Measurements from ENCODE around the gene KCNIP3. TPM values are rescaled to one million over a fixed set of nuclear protein-coding genes. Genes with fewer than 3 reads are reported as not detected.

Gene KCNIP3
- total and polyA plus RNA-seq, 4 donors: 0.26 to 1.1 (median 0.62) TPM

DNA sequence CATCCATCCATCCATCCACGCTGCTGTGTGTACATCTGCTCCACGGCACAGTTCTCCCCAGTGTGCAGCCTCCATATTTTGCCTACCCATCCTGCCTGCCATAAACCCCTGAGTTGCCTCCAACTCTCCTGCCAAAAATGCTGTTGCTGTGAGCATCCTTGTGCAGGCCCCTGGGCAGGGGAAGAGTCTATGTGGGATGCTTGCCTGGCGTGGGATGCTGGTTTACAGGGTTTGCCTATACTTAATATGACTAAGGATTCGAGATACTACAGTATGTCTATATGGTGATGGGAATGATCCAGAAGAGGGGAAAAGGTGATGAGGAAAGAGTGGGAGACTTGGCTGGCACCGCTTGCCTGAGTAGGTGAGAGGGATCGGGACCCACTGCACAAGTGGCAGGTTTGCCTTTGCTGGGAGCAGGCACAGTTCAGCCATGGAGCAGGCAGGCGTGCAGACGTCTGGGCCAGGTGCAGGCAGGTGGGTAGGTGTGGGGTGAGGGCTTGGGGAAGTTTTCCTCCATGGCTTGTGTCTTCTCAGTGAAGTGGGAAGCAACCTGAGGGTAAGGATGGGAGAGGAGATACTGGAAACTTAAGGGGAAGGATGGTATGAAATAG is 75.2 kb downstream of the KCNIP3 start:
- H3K9me3 ChIP-seq (ENCODE audit: control insufficient read depth in 4 of 4, low read length in 3 of 4): no peaks in the 10 kb centered on the region
- H3K36me3 ChIP-seq (ENCODE audit: control insufficient read depth in 4 of 4, insufficient read depth in 3 of 4, low read depth in 1 of 4, low read length in 3 of 4): no peaks in the 10 kb centered on the region
- DNase-seq (ENCODE audit: low spot score): no peak
- H3K27ac ChIP-seq (ENCODE audit: low read depth in 1 of 2, low read length in 2 of 2): no peak overlapping the region
- H3K27me3 ChIP-seq (ENCODE audit: control insufficient read depth in 4 of 4, insufficient read depth in 4 of 4, low read length in 3 of 4): no peaks in the 10 kb centered on the region
- no peak overlapping the region for H3K4me3 ChIP-seq (ENCODE audit: low read depth in 1 of 3, low read length in 3 of 3)
- H3K4me1 ChIP-seq (ENCODE audit: control insufficient read depth in 4 of 4, insufficient read depth in 4 of 4, low read length in 3 of 4): no peaks in the 10 kb centered on the region
- no peak overlapping the region for H3K9ac ChIP-seq (ENCODE audit: low read depth in 1 of 2, low read length in 2 of 2)
- TF ChIP-seq FOXA1 (IDR thresholded peaks at IDR 0.05) (no peak), HNF4A (conservative IDR thresholded peaks at IDR 0.05) (no peak), RXRA (IDR thresholded peaks at IDR 0.05) (no peak), GABPA (IDR thresholded peaks at IDR 0.05 in 1 of 2, conservative IDR thresholded peaks at IDR 0.05 in 1 of 2) (no peak), YY1 (IDR thresholded peaks at IDR 0.05) (no peak), FOXA2 (IDR thresholded peaks at IDR 0.05) (no peak), JUND (IDR thresholded peaks at IDR 0.05) (no peak), NR2F2 (IDR thresholded peaks at IDR 0.05) (no peak)
- TF ChIP-seq, protein P1, sequence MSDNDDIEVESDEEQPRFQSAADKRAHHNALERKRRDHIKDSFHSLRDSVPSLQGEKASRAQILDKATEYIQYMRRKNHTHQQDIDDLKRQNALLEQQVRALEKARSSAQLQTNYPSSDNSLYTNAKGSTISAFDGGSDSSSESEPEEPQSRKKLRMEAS (IDR thresholded peaks at IDR 0.05): no peak
- TF ChIP-seq, protein P2, sequence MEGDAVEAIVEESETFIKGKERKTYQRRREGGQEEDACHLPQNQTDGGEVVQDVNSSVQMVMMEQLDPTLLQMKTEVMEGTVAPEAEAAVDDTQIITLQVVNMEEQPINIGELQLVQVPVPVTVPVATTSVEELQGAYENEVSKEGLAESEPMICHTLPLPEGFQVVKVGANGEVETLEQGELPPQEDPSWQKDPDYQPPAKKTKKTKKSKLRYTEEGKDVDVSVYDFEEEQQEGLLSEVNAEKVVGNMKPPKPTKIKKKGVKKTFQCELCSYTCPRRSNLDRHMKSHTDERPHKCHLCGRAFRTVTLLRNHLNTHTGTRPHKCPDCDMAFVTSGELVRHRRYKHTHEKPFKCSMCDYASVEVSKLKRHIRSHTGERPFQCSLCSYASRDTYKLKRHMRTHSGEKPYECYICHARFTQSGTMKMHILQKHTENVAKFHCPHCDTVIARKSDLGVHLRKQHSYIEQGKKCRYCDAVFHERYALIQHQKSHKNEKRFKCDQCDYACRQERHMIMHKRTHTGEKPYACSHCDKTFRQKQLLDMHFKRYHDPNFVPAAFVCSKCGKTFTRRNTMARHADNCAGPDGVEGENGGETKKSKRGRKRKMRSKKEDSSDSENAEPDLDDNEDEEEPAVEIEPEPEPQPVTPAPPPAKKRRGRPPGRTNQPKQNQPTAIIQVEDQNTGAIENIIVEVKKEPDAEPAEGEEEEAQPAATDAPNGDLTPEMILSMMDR (IDR thresholded peaks at IDR 0.05; ENCODE audit: low read depth, low read length, missing input control): no peak
- TF ChIP-seq, protein P3, sequence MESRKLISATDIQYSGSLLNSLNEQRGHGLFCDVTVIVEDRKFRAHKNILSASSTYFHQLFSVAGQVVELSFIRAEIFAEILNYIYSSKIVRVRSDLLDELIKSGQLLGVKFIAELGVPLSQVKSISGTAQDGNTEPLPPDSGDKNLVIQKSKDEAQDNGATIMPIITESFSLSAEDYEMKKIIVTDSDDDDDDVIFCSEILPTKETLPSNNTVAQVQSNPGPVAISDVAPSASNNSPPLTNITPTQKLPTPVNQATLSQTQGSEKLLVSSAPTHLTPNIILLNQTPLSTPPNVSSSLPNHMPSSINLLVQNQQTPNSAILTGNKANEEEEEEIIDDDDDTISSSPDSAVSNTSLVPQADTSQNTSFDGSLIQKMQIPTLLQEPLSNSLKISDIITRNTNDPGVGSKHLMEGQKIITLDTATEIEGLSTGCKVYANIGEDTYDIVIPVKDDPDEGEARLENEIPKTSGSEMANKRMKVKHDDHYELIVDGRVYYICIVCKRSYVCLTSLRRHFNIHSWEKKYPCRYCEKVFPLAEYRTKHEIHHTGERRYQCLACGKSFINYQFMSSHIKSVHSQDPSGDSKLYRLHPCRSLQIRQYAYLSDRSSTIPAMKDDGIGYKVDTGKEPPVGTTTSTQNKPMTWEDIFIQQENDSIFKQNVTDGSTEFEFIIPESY (IDR thresholded peaks at IDR 0.05): no peak
- TF ChIP-seq, protein P4, sequence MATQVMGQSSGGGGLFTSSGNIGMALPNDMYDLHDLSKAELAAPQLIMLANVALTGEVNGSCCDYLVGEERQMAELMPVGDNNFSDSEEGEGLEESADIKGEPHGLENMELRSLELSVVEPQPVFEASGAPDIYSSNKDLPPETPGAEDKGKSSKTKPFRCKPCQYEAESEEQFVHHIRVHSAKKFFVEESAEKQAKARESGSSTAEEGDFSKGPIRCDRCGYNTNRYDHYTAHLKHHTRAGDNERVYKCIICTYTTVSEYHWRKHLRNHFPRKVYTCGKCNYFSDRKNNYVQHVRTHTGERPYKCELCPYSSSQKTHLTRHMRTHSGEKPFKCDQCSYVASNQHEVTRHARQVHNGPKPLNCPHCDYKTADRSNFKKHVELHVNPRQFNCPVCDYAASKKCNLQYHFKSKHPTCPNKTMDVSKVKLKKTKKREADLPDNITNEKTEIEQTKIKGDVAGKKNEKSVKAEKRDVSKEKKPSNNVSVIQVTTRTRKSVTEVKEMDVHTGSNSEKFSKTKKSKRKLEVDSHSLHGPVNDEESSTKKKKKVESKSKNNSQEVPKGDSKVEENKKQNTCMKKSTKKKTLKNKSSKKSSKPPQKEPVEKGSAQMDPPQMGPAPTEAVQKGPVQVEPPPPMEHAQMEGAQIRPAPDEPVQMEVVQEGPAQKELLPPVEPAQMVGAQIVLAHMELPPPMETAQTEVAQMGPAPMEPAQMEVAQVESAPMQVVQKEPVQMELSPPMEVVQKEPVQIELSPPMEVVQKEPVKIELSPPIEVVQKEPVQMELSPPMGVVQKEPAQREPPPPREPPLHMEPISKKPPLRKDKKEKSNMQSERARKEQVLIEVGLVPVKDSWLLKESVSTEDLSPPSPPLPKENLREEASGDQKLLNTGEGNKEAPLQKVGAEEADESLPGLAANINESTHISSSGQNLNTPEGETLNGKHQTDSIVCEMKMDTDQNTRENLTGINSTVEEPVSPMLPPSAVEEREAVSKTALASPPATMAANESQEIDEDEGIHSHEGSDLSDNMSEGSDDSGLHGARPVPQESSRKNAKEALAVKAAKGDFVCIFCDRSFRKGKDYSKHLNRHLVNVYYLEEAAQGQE (IDR thresholded peaks at IDR 0.05): no peak
- WGBS: 94% methylated on average over 8 of the region's 8 CpGs

DNA sequence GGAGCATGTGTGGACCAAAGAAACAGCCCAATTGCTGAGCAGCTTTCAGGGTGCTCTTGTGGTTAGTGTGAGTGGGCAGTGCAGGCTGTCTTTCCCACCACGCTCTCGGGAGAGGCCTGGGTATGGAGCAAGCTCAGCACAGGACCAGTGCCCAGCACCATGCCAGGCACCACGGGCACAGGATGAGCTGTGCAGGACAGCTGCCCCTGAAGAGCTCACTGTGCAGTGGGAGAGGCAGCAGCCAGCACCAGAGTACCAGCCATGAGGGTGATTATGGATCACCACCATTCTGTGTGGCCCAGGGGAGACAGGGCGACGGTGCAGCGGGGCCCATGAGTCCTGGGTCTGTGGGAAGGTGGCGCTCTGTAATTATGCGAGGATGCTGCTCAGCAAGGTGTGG is 75.7 kb downstream of the KCNIP3 start:
- no peak for DNase-seq (ENCODE audit: low spot score)
- WGBS: 91% methylated on average over 8 of the region's 8 CpGs

More for the DNA sequence above, 75.7 kb downstream of the KCNIP3 start:
- Histone ChIP-seq H3K36me3 (ENCODE audit: control insufficient read depth in 4 of 4, insufficient read depth in 3 of 4, low read depth in 1 of 4, low read length in 3 of 4) (no peaks in the 10 kb centered on the region), H3K4me1 (ENCODE audit: control insufficient read depth in 4 of 4, insufficient read depth in 4 of 4, low read length in 3 of 4) (no peaks in the 10 kb centered on the region), H3K9ac (ENCODE audit: low read depth in 1 of 2, low read length in 2 of 2) (no peak overlapping the region), H3K27me3 (ENCODE audit: control insufficient read depth in 4 of 4, insufficient read depth in 4 of 4, low read length in 3 of 4) (no peaks in the 10 kb centered on the region), H3K9me3 (ENCODE audit: control insufficient read depth in 4 of 4, low read length in 3 of 4) (no peaks in the 10 kb centered on the region), H3K4me3 (ENCODE audit: low read depth in 1 of 3, low read length in 3 of 3) (no peak overlapping the region), H3K27ac (ENCODE audit: low read depth in 1 of 2, low read length in 2 of 2) (no peak overlapping the region)
- TF ChIP-seq HNF4A (conservative IDR thresholded peaks at IDR 0.05) (no peak), TAF1 (conservative IDR thresholded peaks at IDR 0.05) (no peak), YY1 (IDR thresholded peaks at IDR 0.05) (no peak), EGR1 (IDR thresholded peaks at IDR 0.05; ENCODE audit: low read depth in 2 of 2) (no peak), FOXA2 (IDR thresholded peaks at IDR 0.05) (no peak)
- TF ChIP-seq, protein P3 (IDR thresholded peaks at IDR 0.05): no peak
- TF ChIP-seq, protein P5, sequence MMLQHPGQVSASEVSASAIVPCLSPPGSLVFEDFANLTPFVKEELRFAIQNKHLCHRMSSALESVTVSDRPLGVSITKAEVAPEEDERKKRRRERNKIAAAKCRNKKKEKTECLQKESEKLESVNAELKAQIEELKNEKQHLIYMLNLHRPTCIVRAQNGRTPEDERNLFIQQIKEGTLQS (IDR thresholded peaks at IDR 0.05): no peak
- TF ChIP-seq, protein P1 (IDR thresholded peaks at IDR 0.05): no peak

Measured in liver (tissue), 9 donors.